ENCODE data around the gene TIMM29. TPM values are rescaled to one million over a fixed set of nuclear protein-coding genes. Genes with fewer than 3 reads are reported as not detected.

Gene TIMM29
- total RNA-seq, 1 experiment from 2014 or later = 23.4 TPM

DNA sequence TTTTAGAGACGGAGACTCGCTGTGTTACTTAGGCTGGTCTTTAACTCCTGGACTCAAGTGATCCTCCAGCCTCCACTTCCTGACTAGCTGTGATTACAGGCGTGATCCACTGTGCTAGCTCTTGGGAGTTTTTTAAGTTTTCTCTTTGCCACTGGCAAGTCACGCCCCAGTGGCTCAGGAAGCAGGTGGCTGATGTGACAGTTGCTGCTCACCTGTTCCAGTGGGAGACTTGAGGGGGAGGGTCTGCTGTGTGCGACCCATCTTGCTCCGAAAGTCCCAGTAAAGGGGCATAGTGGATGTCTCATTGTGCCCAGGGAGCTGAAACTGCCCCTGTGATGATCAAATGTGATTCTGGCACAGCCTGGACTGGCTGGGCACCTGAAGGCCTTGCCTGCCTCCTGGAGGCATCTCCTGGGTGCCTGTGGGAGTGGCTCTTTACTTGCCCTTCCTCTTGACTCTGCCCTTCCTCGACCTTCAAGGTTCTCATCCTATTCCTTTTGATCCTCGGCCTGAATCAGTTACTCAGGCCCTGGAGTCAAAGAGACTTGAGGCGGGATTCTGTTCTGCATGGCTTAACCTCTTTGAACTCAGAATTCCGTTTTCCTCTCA, 40.0 kb downstream of the TIMM29 start:
- Mint-ChIP-seq H3K27ac (peak overlapping the region; percentile 7 to 87 (median 59); a peak in 3 of 7 replicates), H3K36me3 (ENCODE audit: insufficient read depth in 1 of 3, low read depth in 3 of 3) (peaks cover 18 to 38% (median 24%) of the 10 kb centered on the region in 3 experiments; a peak in 6 of 7 replicates), H3K9me3 (no peaks in the 10 kb centered on the region), H3K4me3 (no peak overlapping the region), H3K4me1 (peaks cover 33 to 34% of the 10 kb centered on the region in 2 experiments), H3K27me3 (ENCODE audit: low read depth) (no peaks in the 10 kb centered on the region)
- no CpG with 5 or more reads among the region's 10 CpGs for WGBS (ENCODE audit: extremely low coverage, insufficient read length, low lambda C conversion rate)
- Histone ChIP-seq H3K79me2 (ENCODE audit: insufficient read depth, low read length) (peaks cover 64% of the 10 kb centered on the region), H3K23me2 (ENCODE audit: insufficient read length, low read depth, low read length, poor library complexity, severe bottlenecking) (no peaks in the 10 kb centered on the region), H3T11ph (ENCODE audit: low read length) (no peak overlapping the region), H3K4me1 (ENCODE audit: insufficient read depth, low read length) (no peaks in the 10 kb centered on the region; the same call in 1 of the 2 replicates), H3K14ac (ENCODE audit: insufficient read depth, low read length) (no peak overlapping the region), H4K8ac (replicated peaks; ENCODE audit: insufficient read length, low read depth, low read length) (no peak overlapping the region), H2BK12ac (ENCODE audit: insufficient read length, low read depth, low read length) (no peak overlapping the region), H2BK5ac (ENCODE audit: insufficient read length, low read length) (no peak overlapping the region), H3K23ac (ENCODE audit: insufficient read length, low read depth, low read length) (no peak overlapping the region), H3K27me3 (ENCODE audit: insufficient read depth, low read length) (no peaks in the 10 kb centered on the region), H3K79me1 (ENCODE audit: insufficient read depth, low read depth, low read length, poor library complexity, severe bottlenecking) (peaks cover 5% of the 10 kb centered on the region), H3K4ac (ENCODE audit: low read depth, low read length) (no peak overlapping the region), H4K5ac (ENCODE audit: insufficient read length, low read depth, low read length) (no peak overlapping the region), H3K9ac (ENCODE audit: extremely low read depth, insufficient read length, low read length) (no peak overlapping the region), H2AFZ (ENCODE audit: low read length) (no peak overlapping the region), H2BK120ac (ENCODE audit: low read depth, low read length, poor library complexity, severe bottlenecking) (no peak overlapping the region), H3K18ac (ENCODE audit: insufficient read length, low read depth, low read length) (no peak overlapping the region), H3K9me3 (ENCODE audit: control insufficient read depth, low read depth, low read length) (no peaks in the 10 kb centered on the region), H2BK20ac (ENCODE audit: low read depth, low read length, poor library complexity, severe bottlenecking) (no peak overlapping the region), H3K27ac (ENCODE audit: insufficient read length, low read depth, low read length) (no peak overlapping the region), H4K20me1 (ENCODE audit: control insufficient read depth, insufficient read depth, insufficient read length) (peaks cover 6% of the 10 kb centered on the region), H3K56ac (ENCODE audit: insufficient read length, low read depth, low read length) (no peak overlapping the region), H4K91ac (ENCODE audit: insufficient read length, low read depth, low read length) (no peak overlapping the region), H2AK5ac (ENCODE audit: insufficient read length, low read length) (no peak overlapping the region), H3K4me2 (ENCODE audit: insufficient read depth, insufficient read length, low read length) (no peak overlapping the region), H2BK15ac (ENCODE audit: low read depth, low read length) (no peak overlapping the region)
- no peak for DNase-seq
- TF ChIP-seq, protein P1, sequence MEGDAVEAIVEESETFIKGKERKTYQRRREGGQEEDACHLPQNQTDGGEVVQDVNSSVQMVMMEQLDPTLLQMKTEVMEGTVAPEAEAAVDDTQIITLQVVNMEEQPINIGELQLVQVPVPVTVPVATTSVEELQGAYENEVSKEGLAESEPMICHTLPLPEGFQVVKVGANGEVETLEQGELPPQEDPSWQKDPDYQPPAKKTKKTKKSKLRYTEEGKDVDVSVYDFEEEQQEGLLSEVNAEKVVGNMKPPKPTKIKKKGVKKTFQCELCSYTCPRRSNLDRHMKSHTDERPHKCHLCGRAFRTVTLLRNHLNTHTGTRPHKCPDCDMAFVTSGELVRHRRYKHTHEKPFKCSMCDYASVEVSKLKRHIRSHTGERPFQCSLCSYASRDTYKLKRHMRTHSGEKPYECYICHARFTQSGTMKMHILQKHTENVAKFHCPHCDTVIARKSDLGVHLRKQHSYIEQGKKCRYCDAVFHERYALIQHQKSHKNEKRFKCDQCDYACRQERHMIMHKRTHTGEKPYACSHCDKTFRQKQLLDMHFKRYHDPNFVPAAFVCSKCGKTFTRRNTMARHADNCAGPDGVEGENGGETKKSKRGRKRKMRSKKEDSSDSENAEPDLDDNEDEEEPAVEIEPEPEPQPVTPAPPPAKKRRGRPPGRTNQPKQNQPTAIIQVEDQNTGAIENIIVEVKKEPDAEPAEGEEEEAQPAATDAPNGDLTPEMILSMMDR (conservative IDR thresholded peaks at IDR 0.05) = no peak
